Right atrium auricular region (tissue), 2 donors: ENCODE data around the gene XPR1. TPM values are rescaled to one million over a fixed set of nuclear protein-coding genes. Genes with fewer than 3 reads are reported as not detected.

Experiments used
- DNase-seq: peaks from one replicate; pipeline ENCODE4 v3.0.0-alpha.2; 2019; ENCODE audit warnings: low spot score
- H3K27ac ChIP-seq, 2 donors: fragments of 200-600 bp; sonication (generic); 1 replicate in 1 of 2; 2 replicates in 1 of 2; pipeline ENCODE4 v1.5.1; 2016 to 2019
- H3K27me3 ChIP-seq, 2 donors: fragments of 200-600 bp; sonication (generic); one replicate each; pipeline versions ENCODE4 v1.5.1 to v1.6.0; 2017 to 2019
- H3K36me3 ChIP-seq: fragments of 200-600 bp; sonication (generic); one replicate; pipeline ENCODE4 v1.5.1; 2016
- H3K4me1 ChIP-seq, 2 donors: fragments of 200-600 bp; sonication (generic); one replicate each; pipeline versions ENCODE4 v1.5.1 to v1.6.0; 2017 to 2019
- H3K4me3 ChIP-seq, 2 donors: fragments of 200-600 bp; sonication (generic); 1 replicate in 1 of 2; 2 replicates in 1 of 2; pipeline ENCODE4 v1.5.1; 2017 to 2019; ENCODE audit warnings: mild to moderate bottlenecking in 1 of 2, moderate library complexity in 1 of 2
- H3K9me3 ChIP-seq, 2 donors: fragments of 200-600 bp; sonication (generic); one replicate each; pipeline ENCODE4 v1.5.1; 2019
- CTCF ChIP-seq, 2 donors: fragments of 200-600 bp; sonication (generic); IDR thresholded peaks; one replicate each; pipeline ENCODE4 v1.5.1; 2019; ENCODE audit warnings: antibody characterized with exemption in 2 of 2
- total RNA-seq, 2 donors: library from RNA; depleted of rRNA; stranded (reverse); fragments of >200 nt; gene quantifications; one replicate each; pipeline ENCODE4 v1.1.0, GENCODE V29; 2016

The XPR1 gene
- total RNA-seq, 2 donors from 2014 or later = 30.0 to 53.0 TPM

GRCh38 chr1:180777072-180777689 is 145.4 kb downstream of the XPR1 start:
- no peaks in the 10 kb centered on the region for H3K27me3 ChIP-seq
- no peaks in the 10 kb centered on the region for H3K4me1 ChIP-seq
- no peaks in the 10 kb centered on the region for H3K9me3 ChIP-seq
- no peak for TF ChIP-seq CTCF (IDR thresholded peaks at IDR 0.05)
- no peaks in the 10 kb centered on the region for H3K36me3 ChIP-seq
- H3K4me3 ChIP-seq = no peak overlapping the region
- DNase-seq = no peak
- H3K27ac ChIP-seq = no peak overlapping the region

- H3K4me1 ChIP-seq = no peaks in the 10 kb centered on the region
- no peaks in the 10 kb centered on the region for H3K36me3 ChIP-seq
- no peak overlapping the region for H3K4me3 ChIP-seq
- DNase-seq = no peak
- no peaks in the 10 kb centered on the region for H3K27me3 ChIP-seq
- no peaks in the 10 kb centered on the region for H3K9me3 ChIP-seq
- TF ChIP-seq CTCF (IDR thresholded peaks at IDR 0.05) = no peak
- no peak overlapping the region for H3K27ac ChIP-seq
These were observed 147.1 kb downstream of the XPR1 start for GRCh38 chr1:180778782-180779398.

DNA sequence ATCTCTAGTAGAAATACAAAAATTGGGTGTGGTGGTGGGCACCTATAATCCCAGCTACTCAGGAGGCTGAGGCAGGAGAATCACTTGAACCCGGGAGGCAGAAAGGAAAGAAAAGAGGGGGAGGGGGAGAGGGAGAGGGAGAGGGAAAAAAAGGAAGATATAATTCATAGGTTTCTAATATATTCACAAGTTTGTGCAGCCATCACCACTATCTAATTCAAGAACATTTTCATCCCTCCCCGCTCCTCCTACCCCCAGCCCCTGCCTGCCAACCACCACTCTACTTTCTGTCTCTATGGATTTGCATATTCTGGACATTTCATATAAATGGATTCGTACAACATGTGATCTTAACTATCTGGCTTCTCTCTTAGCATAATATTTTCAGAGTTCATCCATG is 147.8 kb downstream of the XPR1 start:
- H3K27me3 ChIP-seq = no peaks in the 10 kb centered on the region
- H3K4me1 ChIP-seq = no peaks in the 10 kb centered on the region
- no peaks in the 10 kb centered on the region for H3K9me3 ChIP-seq
- H3K36me3 ChIP-seq = no peaks in the 10 kb centered on the region
- no peak for DNase-seq
- no peak for TF ChIP-seq CTCF (IDR thresholded peaks at IDR 0.05)
- H3K4me3 ChIP-seq = no peak overlapping the region
- H3K27ac ChIP-seq = no peak overlapping the region

DNA sequence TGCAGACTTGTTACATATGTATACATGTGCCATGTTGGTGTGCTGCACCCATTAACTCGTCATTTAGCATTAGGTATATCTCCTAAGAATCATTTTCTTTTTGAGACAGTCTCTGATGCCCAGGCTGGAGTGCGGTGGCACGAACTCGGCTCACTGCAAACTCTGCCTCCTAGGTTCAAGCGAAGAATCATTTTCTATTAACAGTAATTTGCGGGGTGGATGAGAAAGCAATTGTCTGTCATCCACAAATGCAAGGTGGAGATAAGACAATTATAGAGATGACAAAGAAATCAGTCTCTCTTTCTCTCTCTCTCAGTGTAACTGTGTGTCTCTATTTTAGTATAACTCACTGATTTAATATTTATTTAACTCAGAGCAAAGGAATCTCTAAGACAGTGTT is 149.9 kb downstream of the XPR1 start:
- H3K9me3 ChIP-seq = no peaks in the 10 kb centered on the region
- DNase-seq = no peak
- no peaks in the 10 kb centered on the region for H3K4me1 ChIP-seq
- no peak for TF ChIP-seq CTCF (IDR thresholded peaks at IDR 0.05)
- no peaks in the 10 kb centered on the region for H3K27me3 ChIP-seq
- H3K36me3 ChIP-seq = no peaks in the 10 kb centered on the region
- H3K27ac ChIP-seq = no peak overlapping the region
- H3K4me3 ChIP-seq = no peak overlapping the region

DNA sequence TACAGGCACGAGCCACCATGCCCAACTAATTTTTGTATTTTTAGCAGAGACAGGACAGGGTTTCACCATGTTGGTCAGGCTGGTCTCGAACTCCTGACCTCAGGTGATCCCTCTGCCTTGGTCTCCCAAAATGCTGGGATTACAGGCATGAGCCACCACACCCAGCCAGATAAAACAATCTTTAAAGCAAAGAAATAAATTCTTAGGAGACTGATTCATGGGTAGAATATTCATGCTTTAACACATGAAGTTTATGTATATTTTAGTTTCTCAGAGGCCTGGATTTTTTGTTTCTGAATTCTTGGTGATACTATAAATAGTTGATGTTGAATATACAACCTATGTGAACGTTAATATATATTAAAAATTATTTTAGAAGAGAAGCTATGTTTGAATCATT is 153.5 kb downstream of the XPR1 start:
- Histone ChIP-seq H3K4me3 (no peak overlapping the region), H3K36me3 (no peaks in the 10 kb centered on the region), H3K9me3 (no peaks in the 10 kb centered on the region), H3K27ac (no peak overlapping the region), H3K4me1 (no peaks in the 10 kb centered on the region), H3K27me3 (no peaks in the 10 kb centered on the region)
- no peak for DNase-seq
- TF ChIP-seq CTCF (IDR thresholded peaks at IDR 0.05) = no peak

- Histone ChIP-seq H3K36me3 (no peaks in the 10 kb centered on the region), H3K27me3 (no peaks in the 10 kb centered on the region), H3K4me3 (no peak overlapping the region), H3K9me3 (no peaks in the 10 kb centered on the region), H3K4me1 (no peaks in the 10 kb centered on the region), H3K27ac (no peak overlapping the region)
- DNase-seq = no peak
- no peak for TF ChIP-seq CTCF (IDR thresholded peaks at IDR 0.05)
These were observed 154.1 kb downstream of the XPR1 start for GRCh38 chr1:180785887-180786286.
